Muscle layer of colon (tissue), 2 donors: ENCODE results near the gene TSPAN15.
A peak's percentile ranks its signal among the peaks of the same experiment; 100 is the strongest.

Experiments
- H3K27ac ChIP-seq: one replicate; pipeline ENCODE4 v1.7.0; 2013; ENCODE audit warnings: low read depth, mild to moderate bottlenecking, low read length, moderate library complexity
- H3K27me3 ChIP-seq, 2 donors: one replicate each; pipeline ENCODE4 v1.7.0; 2013; ENCODE audit warnings: low read length in 2 of 2, mild to moderate bottlenecking in 2 of 2; ENCODE audit not compliant: insufficient read depth in 2 of 2, control insufficient read depth in 1 of 2
- H3K36me3 ChIP-seq: one replicate; pipeline ENCODE4 v1.7.0; 2013; ENCODE audit warnings: mild to moderate bottlenecking, low read length; ENCODE audit not compliant: insufficient read depth
- H3K4me1 ChIP-seq: one replicate; pipeline ENCODE4 v1.7.0; 2013; ENCODE audit warnings: mild to moderate bottlenecking, low read length; ENCODE audit not compliant: insufficient read depth
- H3K4me3 ChIP-seq, 2 donors: one replicate each; pipeline ENCODE4 v1.7.0; 2013; ENCODE audit warnings: low read length in 2 of 2, low read depth in 1 of 2, mild to moderate bottlenecking in 1 of 2, moderate library complexity in 1 of 2
- H3K9ac ChIP-seq: one replicate; pipeline ENCODE4 v1.7.0; 2013; ENCODE audit warnings: low read length
- H3K9me3 ChIP-seq: one replicate; pipeline ENCODE4 v1.7.0; 2013; ENCODE audit warnings: mild to moderate bottlenecking, low read length
- donor health status: abdominal sarcoma.
- donor health status: Adenocarcinoma of cecum.

Gene TSPAN15

GRCh38 chr10:69418052-69418752, 33.1 kb upstream of the TSPAN15 start:
- H3K4me1 ChIP-seq = peaks cover 52% of the 10 kb centered on the region
- no peaks in the 10 kb centered on the region for H3K9me3 ChIP-seq

GRCh38 chr10:69419096-69419743, 32.0 kb upstream of the TSPAN15 start:
- H3K9me3 ChIP-seq = no peaks in the 10 kb centered on the region
- H3K4me1 ChIP-seq = peaks cover 52% of the 10 kb centered on the region
- peak overlapping the region; percentile 77 for H3K27ac ChIP-seq
- no peaks in the 10 kb centered on the region for H3K27me3 ChIP-seq
- no peak overlapping the region for H3K4me3 ChIP-seq
- no peaks in the 10 kb centered on the region for H3K36me3 ChIP-seq
- no peak overlapping the region for H3K9ac ChIP-seq

More at GRCh38 chr10:69418052-69418752, 33.1 kb upstream of the TSPAN15 start:
- no peaks in the 10 kb centered on the region for H3K27me3 ChIP-seq
- H3K27ac ChIP-seq = peak overlapping the region; percentile 77
- H3K4me3 ChIP-seq = peak overlapping the region; percentile 25 to 41
- peak overlapping the region; percentile 72 for H3K9ac ChIP-seq
- H3K36me3 ChIP-seq = no peaks in the 10 kb centered on the region

DNA sequence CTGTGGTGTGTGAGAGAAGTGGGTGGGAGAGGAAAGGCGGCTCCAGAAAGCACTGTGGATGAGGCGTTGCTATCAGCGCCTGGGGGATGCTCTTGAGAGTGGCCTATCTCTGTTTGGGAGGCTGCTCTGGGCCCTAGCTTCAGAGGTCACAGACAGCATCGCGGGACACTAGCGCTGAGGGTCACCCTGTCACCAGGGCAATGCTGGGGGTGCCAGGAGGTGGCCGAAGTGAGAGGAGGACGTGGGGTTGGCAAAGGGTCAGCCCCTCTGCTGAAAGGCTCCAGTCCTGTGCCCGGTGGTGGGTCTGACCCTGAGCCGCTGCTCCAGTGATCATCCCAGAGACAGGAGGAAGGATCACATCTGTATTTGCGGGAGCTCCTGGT, 31.5 kb upstream of the TSPAN15 start:
- Histone ChIP-seq H3K4me3 (no peak overlapping the region), H3K36me3 (no peaks in the 10 kb centered on the region), H3K4me1 (peaks cover 52% of the 10 kb centered on the region), H3K9me3 (no peaks in the 10 kb centered on the region), H3K27ac (peak overlapping the region; percentile 77), H3K27me3 (no peaks in the 10 kb centered on the region), H3K9ac (no peak overlapping the region)

DNA sequence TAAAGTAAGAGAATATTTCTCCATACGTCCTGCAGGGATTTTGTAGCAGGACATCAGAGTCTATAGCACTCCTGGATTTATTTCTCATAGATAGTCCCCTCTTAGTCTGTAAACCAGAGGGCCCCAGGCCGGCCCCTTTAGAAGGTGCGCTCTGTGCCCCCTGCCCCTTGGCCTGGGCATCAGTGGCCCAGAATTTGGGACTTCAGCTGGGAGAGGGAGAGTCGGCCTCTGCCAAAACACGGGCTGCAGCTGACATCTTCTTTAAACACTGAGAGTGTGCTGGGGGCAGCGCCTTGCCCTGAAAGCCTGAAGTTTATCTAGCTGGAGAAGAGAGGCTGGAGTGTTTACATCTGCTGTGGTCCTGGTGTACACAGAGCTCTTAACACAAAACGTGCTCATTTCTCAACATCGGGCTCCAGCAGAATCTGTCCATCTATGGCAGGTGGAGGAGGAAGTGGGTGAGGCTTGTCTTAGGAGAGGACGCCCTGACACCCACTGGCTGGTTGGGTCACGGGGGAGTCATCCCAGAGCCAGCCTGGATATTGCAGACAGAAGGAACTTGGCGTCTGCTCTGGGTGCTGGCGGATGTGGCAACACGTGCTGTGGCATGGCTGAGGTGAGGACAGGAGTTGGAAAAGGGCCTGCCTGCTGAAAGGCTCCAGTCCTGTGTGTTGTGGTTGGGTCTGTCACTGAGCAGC, 29.5 kb upstream of the TSPAN15 start:
- Histone ChIP-seq H3K4me3 (no peak overlapping the region), H3K9me3 (no peaks in the 10 kb centered on the region), H3K27ac (peak overlapping the region; percentile 93), H3K9ac (peak overlapping the region; percentile 36), H3K27me3 (no peaks in the 10 kb centered on the region), H3K4me1 (peaks cover 64% of the 10 kb centered on the region), H3K36me3 (no peaks in the 10 kb centered on the region)

- no peaks in the 10 kb centered on the region for H3K36me3 ChIP-seq
- H3K4me3 ChIP-seq = no peak overlapping the region
- H3K9ac ChIP-seq = peak overlapping the region; percentile 36
- peak overlapping the region; percentile 93 for H3K27ac ChIP-seq
- no peaks in the 10 kb centered on the region for H3K27me3 ChIP-seq
- H3K4me1 ChIP-seq = peaks cover 58% of the 10 kb centered on the region
- H3K9me3 ChIP-seq = no peaks in the 10 kb centered on the region
Observed at GRCh38 chr10:69422676-69423075, 28.6 kb upstream of the TSPAN15 start.

DNA sequence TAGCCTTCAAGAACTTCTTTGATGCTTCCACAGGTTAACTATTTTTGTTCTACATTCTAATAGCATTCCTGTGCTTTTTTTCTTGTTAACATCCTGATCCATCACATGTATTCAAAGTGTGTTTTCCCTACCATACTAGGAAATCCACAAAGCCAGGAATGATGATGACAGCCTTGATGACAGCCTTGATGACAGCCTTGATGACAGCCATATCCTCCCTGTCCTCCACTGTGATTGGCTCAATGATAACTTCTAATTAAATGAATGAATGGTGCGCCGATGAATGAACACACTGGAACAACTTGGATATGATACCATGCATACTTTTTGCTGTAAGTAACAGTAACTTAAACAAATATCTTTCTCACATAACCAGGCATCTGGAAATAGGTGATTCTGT, 26.2 kb upstream of the TSPAN15 start:
- Histone ChIP-seq H3K9ac (no peak overlapping the region), H3K4me1 (peaks cover 36% of the 10 kb centered on the region), H3K36me3 (no peaks in the 10 kb centered on the region), H3K4me3 (no peak overlapping the region), H3K27ac (no peak overlapping the region), H3K27me3 (no peaks in the 10 kb centered on the region), H3K9me3 (no peaks in the 10 kb centered on the region)

DNA sequence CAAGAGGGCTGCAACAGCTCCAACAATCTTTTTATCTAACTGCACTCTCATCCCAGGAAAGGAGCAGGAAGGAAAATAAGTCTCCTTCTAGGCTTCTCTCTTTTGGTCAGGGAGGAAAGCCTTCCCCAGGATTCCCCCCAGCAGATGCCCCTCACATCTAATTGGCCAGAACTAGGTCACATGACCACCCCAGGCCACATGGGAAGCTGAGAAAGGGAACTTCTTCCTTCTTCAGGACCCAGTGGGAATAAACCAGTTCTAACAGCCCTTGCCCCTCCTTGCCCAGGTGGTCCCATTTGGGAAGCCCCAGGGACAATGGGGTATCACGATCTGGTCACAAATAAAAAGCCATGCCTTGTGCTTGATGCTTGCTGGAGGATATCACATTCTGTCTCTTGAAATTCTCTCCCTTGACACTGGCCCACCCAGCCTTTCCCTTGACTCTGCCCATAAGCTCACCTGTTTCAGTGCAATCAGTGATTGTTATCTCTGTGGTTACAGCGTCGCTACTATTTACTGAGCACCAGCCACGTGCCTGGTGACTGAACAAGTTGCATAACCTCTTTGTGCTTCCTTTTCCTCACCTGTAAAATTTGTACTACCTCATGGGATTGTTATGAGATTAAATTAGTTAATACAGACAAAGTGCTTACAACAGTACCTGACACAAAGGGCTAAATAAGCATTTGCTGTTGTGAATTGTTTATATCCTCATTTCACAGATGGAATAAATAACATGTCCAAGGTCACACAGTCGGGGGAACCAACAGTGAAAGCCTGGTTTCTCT, 25.6 kb upstream of the TSPAN15 start:
- Histone ChIP-seq H3K4me1 (peaks cover 32% of the 10 kb centered on the region), H3K9me3 (no peaks in the 10 kb centered on the region), H3K27ac (peak overlapping the region; percentile 54), H3K9ac (no peak overlapping the region), H3K36me3 (no peaks in the 10 kb centered on the region), H3K27me3 (no peaks in the 10 kb centered on the region), H3K4me3 (no peak overlapping the region)

GRCh38 chr10:69426376-69426727, 24.9 kb upstream of the TSPAN15 start:
- H3K9ac ChIP-seq = no peak overlapping the region

DNA sequence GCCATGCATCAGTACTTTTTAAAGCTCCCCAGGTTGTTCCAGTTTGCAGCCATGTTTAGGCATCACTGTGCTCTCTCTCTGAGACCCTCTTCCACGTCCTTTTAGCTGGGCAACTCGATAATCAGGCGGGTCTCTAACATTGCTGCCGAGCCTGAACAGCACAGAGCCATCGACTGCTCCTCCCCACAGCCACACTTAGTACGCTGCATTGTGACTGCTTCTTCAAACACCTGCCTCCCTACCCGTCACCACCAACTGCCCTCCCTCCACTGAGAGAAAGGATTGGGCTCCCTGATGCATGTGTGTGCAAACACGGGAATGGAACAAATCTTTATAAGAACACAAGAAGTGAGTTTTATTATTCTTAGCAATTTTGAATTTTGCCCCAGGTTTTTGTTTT, 23.1 kb upstream of the TSPAN15 start:
- H3K4me3 ChIP-seq = no peak overlapping the region
- H3K36me3 ChIP-seq = no peaks in the 10 kb centered on the region
- H3K9me3 ChIP-seq = no peaks in the 10 kb centered on the region
- H3K27ac ChIP-seq = no peak overlapping the region
- no peak overlapping the region for H3K9ac ChIP-seq
- peaks cover 12% of the 10 kb centered on the region for H3K4me1 ChIP-seq
- no peaks in the 10 kb centered on the region for H3K27me3 ChIP-seq

More at GRCh38 chr10:69426376-69426727, 24.9 kb upstream of the TSPAN15 start:
- H3K27me3 ChIP-seq = no peaks in the 10 kb centered on the region
- no peaks in the 10 kb centered on the region for H3K9me3 ChIP-seq
- H3K27ac ChIP-seq = no peak overlapping the region
- no peaks in the 10 kb centered on the region for H3K36me3 ChIP-seq
- H3K4me1 ChIP-seq = peaks cover 25% of the 10 kb centered on the region
- H3K4me3 ChIP-seq = no peak overlapping the region

DNA sequence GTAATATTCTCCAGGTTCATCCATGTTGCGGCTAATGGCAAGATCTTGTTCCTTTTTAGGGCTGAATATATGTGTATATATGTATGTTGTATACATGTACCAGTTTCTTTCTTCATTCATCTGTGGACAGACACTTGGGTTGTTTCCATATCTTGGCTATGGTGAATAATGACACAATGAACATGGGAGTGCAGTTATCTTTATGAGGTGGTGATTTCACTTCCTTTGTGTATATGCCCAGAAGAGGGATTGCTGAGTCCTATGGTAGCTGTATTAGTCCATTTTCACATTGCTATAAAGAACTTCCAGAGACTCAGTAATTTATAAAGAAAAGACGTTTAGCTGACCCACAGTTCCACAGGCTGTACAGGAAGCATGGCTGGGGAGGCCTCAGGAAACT, 17.1 kb upstream of the TSPAN15 start:
- Histone ChIP-seq H3K9ac (no peak overlapping the region), H3K27ac (no peak overlapping the region), H3K27me3 (no peaks in the 10 kb centered on the region), H3K4me3 (no peak overlapping the region), H3K36me3 (no peaks in the 10 kb centered on the region), H3K4me1 (peaks cover 7% of the 10 kb centered on the region), H3K9me3 (no peaks in the 10 kb centered on the region)

GRCh38 chr10:69434926-69435325, 16.3 kb upstream of the TSPAN15 start:
- no peak overlapping the region for H3K4me3 ChIP-seq
- peaks cover 14% of the 10 kb centered on the region for H3K4me1 ChIP-seq

More at GRCh38 chr10:69434926-69435325, 16.3 kb upstream of the TSPAN15 start:
- Histone ChIP-seq H3K27ac (no peak overlapping the region), H3K27me3 (no peaks in the 10 kb centered on the region), H3K9ac (no peak overlapping the region), H3K36me3 (no peaks in the 10 kb centered on the region), H3K9me3 (no peaks in the 10 kb centered on the region)
